Bronchial epithelial cell (primary cell): Measurements from ENCODE around the gene GNS. TPM values are rescaled to one million over a fixed set of nuclear protein-coding genes. Genes with fewer than 3 reads are reported as not detected.

Experiments used
- DNase-seq: peaks from one replicate; pipeline ENCODE4 v3.0.0-alpha.2; 2010; ENCODE audit warnings: low read depth
- FAIRE-seq: peaks from 2 replicates; lab custom pipeline; 2011; peaks lifted over from hg19 to GRCh38; lab: Jason Lieb, UNC
- H3K27me3 ChIP-seq: 2 replicates; pipeline ENCODE4 v1.5.1; 2011; ENCODE audit warnings: low read length; ENCODE audit not compliant: control insufficient read depth, insufficient read depth
- H3K36me3 ChIP-seq: 2 replicates; pipeline ENCODE4 v1.5.1; 2011; ENCODE audit warnings: low read length; ENCODE audit not compliant: control insufficient read depth, insufficient read depth
- H3K4me3 ChIP-seq: 2 replicates; pipeline ENCODE4 v1.5.1; 2011; ENCODE audit warnings: mild to moderate bottlenecking, low read depth, low read length, control low read depth
- total RNA-seq: library from RNA; depleted of rRNA; stranded (reverse); fragments of >200 nt; gene quantifications from 2 replicates; pipeline ENCODE4 v1.2.1, GENCODE V29; 2014
- TF ChIP-seq, protein P1 (sequence below): IDR thresholded peaks from 2 replicates; pipeline ENCODE4 v1.5.1; 2011; ENCODE audit warnings: mild to moderate bottlenecking, moderate library complexity, low read length, control low read depth, inconsistent platforms; ENCODE audit not compliant: insufficient read depth, severe bottlenecking

The GNS gene
- total RNA-seq, 1 donor from 2014 or later = 99.0 TPM

DNA sequence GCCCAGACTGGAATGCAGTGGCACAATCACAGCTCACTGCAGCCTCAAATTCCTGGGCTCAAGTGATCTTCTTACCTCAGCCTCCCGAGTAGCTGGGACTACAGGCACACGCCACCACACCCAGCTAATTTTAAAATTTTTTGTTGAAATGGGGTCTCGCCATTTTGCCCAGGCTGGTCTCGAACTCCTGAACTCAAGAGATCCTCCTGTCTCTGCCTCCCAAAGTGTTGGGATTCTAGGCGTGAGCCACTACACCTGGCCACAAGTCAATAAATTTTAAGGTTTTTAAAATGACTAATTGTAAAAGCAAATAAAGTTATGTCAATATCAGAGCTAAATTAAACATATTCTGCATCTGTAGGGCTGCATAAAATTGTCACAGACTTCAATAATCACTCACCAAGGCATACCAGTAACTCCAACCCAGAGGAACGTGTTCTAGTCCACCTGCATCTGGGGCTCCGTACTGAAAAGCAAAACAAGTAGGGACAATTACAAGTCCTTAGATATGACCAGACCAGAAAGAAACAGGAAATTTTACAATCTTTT is 13.9 kb downstream of the GNS start:
- Histone ChIP-seq H3K27me3 (no peaks in the 10 kb centered on the region), H3K4me3 (no peak overlapping the region), H3K36me3 (peaks cover 8% of the 10 kb centered on the region)
- no peak for FAIRE-seq
- TF ChIP-seq, protein P1, sequence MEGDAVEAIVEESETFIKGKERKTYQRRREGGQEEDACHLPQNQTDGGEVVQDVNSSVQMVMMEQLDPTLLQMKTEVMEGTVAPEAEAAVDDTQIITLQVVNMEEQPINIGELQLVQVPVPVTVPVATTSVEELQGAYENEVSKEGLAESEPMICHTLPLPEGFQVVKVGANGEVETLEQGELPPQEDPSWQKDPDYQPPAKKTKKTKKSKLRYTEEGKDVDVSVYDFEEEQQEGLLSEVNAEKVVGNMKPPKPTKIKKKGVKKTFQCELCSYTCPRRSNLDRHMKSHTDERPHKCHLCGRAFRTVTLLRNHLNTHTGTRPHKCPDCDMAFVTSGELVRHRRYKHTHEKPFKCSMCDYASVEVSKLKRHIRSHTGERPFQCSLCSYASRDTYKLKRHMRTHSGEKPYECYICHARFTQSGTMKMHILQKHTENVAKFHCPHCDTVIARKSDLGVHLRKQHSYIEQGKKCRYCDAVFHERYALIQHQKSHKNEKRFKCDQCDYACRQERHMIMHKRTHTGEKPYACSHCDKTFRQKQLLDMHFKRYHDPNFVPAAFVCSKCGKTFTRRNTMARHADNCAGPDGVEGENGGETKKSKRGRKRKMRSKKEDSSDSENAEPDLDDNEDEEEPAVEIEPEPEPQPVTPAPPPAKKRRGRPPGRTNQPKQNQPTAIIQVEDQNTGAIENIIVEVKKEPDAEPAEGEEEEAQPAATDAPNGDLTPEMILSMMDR = no peak
- no peak for DNase-seq

DNA sequence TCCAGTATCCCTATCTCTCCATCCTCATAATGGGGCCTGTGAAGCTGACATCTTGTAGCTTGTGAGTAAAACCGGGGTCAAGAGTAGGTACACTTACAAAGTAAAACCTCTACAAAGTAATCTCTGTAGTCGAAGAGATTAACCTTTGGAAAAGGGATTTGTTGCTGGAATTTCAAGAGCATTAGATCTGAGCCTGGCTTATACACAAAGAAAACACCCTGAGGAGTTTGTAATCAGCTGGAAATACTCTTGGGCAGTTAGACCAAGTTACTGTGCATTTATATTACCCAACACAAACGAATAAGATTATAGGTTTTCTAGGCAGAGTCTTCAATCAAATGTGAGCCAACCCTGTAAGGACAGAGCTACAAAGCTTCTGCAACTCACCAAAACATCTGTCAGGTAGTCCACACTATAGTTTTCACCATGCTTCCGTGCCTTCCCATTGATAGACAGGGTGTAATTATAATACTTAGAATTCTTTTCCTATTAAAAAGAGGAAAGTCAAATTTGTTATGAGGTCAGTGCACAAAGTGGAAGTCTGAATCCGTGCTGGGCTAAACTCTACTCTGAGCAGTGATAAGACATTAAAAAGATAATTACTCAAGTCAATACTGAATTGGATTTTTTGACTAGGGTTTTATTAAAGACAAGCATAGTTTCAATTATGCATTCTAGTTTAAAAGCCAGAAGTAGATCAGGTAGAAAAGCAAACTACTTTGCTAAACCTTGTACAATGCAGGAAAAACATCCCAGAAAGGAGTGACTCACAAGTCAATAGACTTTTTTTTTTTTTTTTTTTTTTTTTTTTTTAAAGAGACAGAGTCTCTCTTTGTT is 14.6 kb downstream of the GNS start:
- Histone ChIP-seq H3K27me3 (no peaks in the 10 kb centered on the region), H3K4me3 (no peak overlapping the region), H3K36me3 (peaks cover 7% of the 10 kb centered on the region)
- FAIRE-seq (no peak), DNase-seq (peak; percentile 50)
- TF ChIP-seq, protein P1 = no peak

DNA sequence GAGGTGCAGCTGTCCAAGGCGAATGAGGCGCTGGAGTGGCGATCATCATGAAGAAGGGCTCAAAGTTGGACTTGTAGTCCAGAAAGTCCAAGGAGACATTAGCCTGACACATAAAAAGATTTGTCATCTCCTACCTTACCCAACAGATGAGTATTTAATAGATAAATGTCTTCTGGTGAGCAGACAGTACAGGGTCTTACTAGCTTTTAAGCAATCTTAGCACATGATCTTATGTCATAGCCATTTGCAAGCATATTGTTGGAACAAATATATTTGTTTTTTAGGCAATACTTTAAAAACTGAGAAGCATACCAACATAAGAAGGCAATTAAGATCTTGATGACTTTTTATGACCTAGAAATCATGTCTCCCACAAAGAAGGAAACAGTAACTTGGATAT is 16.0 kb downstream of the GNS start:
- DNase-seq (no peak), FAIRE-seq (no peak)
- Histone ChIP-seq H3K4me3 (no peak overlapping the region), H3K27me3 (no peaks in the 10 kb centered on the region), H3K36me3 (peaks cover 7% of the 10 kb centered on the region)
- TF ChIP-seq, protein P1 = no peak

DNA sequence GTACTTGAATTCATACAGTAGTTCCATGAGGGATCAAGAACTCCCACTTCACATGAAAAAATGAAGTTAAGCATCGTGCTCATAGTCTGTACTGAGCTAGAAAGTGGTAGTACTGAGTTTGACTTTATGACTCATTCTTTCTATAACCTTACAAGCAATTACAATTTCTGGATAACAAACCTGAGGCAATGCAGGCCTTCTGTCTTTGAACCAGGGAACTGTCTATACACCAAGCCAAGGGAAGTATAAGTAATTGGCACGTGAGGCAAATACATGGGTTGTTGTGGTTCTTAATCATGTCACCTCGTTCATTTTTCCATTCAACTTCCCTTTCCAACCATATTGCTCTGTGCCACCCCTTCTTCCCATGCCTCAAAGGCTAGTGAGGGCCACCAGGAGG is 16.8 kb downstream of the GNS start:
- FAIRE-seq (no peak), DNase-seq (no peak)
- Histone ChIP-seq H3K4me3 (no peak overlapping the region), H3K27me3 (no peaks in the 10 kb centered on the region), H3K36me3 (peaks cover 7% of the 10 kb centered on the region)
- TF ChIP-seq, protein P1 = no peak

DNA sequence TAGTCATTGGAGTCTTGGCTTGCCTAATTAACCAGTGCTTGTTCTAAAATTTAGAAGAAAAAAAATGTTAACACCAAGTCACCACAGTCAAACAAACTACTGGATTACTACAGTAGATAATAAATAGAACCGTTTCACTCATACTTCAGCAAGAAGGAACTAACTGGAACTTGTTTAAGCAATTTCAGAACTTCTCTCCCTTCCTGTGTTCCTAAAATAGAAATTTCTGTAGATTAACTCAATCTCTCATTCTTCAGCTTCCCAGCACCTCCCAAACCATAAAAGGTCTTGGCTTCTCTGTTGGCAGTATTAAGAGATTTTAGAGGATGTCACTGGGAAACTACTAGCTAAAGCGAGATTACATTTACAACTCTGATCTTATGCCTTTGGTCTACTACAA is 18.6 kb downstream of the GNS start:
- FAIRE-seq = no peak
- Histone ChIP-seq H3K27me3 (no peaks in the 10 kb centered on the region), H3K36me3 (peaks cover 7% of the 10 kb centered on the region), H3K4me3 (no peak overlapping the region)
- DNase-seq = no peak
- TF ChIP-seq, protein P1 = no peak

DNA sequence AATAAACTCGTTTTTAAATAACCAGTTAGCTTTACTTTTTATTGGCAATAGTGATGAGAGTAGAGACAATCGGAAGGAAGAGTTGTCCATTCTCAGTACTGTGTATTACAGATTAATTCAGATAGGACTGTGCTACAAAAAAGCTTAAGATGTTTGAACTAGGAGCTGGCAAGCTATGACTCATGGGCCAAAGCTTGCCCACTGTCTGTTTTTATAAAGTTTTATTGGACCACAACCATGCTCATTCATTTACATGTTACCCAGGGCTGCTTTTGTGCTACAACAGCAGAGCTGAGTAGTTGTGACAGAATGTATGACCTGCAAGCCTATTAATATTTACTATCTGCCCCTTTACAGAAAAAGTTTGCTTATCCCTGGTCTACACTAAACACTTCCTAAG is 19.4 kb downstream of the GNS start:
- FAIRE-seq = no peak
- Histone ChIP-seq H3K27me3 (no peaks in the 10 kb centered on the region), H3K4me3 (no peak overlapping the region), H3K36me3 (peaks cover 7% of the 10 kb centered on the region)
- no peak for DNase-seq
- TF ChIP-seq, protein P1 = no peak
